ENCODE data around the gene THYN1.

DNA sequence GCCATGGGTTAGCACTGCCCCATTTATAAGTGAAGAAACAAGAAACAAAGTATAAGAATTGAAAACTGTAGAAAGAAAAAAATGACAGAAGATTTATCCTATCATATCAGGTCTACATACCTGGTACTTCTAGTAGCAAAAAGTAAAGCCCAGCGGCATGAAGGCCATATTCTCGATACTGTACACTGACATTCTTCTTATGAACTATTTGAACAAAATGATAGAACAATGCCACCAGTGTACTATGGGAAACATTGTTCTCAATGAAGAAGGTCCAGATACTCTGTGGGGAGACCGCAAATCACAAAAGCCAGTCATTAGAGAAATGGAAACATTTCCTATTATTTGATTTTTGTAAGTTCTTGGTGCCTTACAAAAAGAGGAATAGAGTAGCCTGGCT lies 36.3 kb downstream of the THYN1 start:
- TF ChIP-seq CTCF (IDR thresholded peaks at IDR 0.05), result no peak
- TF ChIP-seq, protein P1, sequence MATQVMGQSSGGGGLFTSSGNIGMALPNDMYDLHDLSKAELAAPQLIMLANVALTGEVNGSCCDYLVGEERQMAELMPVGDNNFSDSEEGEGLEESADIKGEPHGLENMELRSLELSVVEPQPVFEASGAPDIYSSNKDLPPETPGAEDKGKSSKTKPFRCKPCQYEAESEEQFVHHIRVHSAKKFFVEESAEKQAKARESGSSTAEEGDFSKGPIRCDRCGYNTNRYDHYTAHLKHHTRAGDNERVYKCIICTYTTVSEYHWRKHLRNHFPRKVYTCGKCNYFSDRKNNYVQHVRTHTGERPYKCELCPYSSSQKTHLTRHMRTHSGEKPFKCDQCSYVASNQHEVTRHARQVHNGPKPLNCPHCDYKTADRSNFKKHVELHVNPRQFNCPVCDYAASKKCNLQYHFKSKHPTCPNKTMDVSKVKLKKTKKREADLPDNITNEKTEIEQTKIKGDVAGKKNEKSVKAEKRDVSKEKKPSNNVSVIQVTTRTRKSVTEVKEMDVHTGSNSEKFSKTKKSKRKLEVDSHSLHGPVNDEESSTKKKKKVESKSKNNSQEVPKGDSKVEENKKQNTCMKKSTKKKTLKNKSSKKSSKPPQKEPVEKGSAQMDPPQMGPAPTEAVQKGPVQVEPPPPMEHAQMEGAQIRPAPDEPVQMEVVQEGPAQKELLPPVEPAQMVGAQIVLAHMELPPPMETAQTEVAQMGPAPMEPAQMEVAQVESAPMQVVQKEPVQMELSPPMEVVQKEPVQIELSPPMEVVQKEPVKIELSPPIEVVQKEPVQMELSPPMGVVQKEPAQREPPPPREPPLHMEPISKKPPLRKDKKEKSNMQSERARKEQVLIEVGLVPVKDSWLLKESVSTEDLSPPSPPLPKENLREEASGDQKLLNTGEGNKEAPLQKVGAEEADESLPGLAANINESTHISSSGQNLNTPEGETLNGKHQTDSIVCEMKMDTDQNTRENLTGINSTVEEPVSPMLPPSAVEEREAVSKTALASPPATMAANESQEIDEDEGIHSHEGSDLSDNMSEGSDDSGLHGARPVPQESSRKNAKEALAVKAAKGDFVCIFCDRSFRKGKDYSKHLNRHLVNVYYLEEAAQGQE (IDR thresholded peaks at IDR 0.05; ENCODE audit: insufficient read depth in 1 of 2, low read depth in 2 of 2, low read length in 1 of 2), result no peak
- TF ChIP-seq POLR2AphosphoS5 (IDR thresholded peaks at IDR 0.05; ENCODE audit: low read depth, low read length), result no peak
- no peak for TF ChIP-seq TCF7L2 (IDR thresholded peaks at IDR 0.05; ENCODE audit: low read depth, low read length)

Data from Panc1 (cell line).